ENCODE results near the gene SH3GLB1. TPM values are rescaled to one million over a fixed set of nuclear protein-coding genes. Genes with fewer than 3 reads are reported as not detected.

The SH3GLB1 gene
- total and polyA plus RNA-seq, 4 donors = 14.1 to 25.2 (median 18.3) TPM

GRCh38 chr1:86703696-86704457 is 499 bp upstream of the SH3GLB1 start:
- H3K9ac ChIP-seq (ENCODE audit: low read depth in 1 of 2, low read length in 2 of 2) = peak overlapping the region; percentile 63 to 86
- TF ChIP-seq GABPA (IDR thresholded peaks at IDR 0.05 in 1 of 2, conservative IDR thresholded peaks at IDR 0.05 in 1 of 2) (no peak), ATF3 (IDR thresholded peaks at IDR 0.05) (no peak), CTCF (IDR thresholded peaks at IDR 0.05; ENCODE audit: low read depth, low read length, missing input control) (no peak), RXRA (IDR thresholded peaks at IDR 0.05) (no peak), EGR1 (IDR thresholded peaks at IDR 0.05; ENCODE audit: low read depth in 2 of 2) (no peak), HNF4G (IDR thresholded peaks at IDR 0.05) (no peak), ZBTB33 (IDR thresholded peaks at IDR 0.05) (no peak), HNF4A (conservative IDR thresholded peaks at IDR 0.05) (no peak), MAX (IDR thresholded peaks at IDR 0.05) (no peak)
- no peak for DNase-seq (ENCODE audit: low spot score)
- no peaks in the 10 kb centered on the region for H3K36me3 ChIP-seq (ENCODE audit: control insufficient read depth in 4 of 4, insufficient read depth in 3 of 4, low read depth in 1 of 4, low read length in 3 of 4)
- H3K9me3 ChIP-seq (ENCODE audit: control insufficient read depth in 4 of 4, low read length in 3 of 4) = no peaks in the 10 kb centered on the region
- whole genome bisulfite sequencing = 10% methylated on average over 34 of the region's 34 CpGs
- H3K27ac ChIP-seq (ENCODE audit: low read depth in 1 of 2, low read length in 2 of 2) = peak overlapping the region; percentile 97 to 99
- H3K4me1 ChIP-seq (ENCODE audit: control insufficient read depth in 4 of 4, insufficient read depth in 4 of 4, low read length in 3 of 4) = peaks cover 0 to 24% (median 16%) of the 10 kb centered on the region in 4 donors
- peak overlapping the region; percentile 86 to 97 (median 96) for H3K4me3 ChIP-seq (ENCODE audit: low read depth in 1 of 3, low read length in 3 of 3)
- no peaks in the 10 kb centered on the region for H3K27me3 ChIP-seq (ENCODE audit: control insufficient read depth in 4 of 4, insufficient read depth in 4 of 4, low read length in 3 of 4)

GRCh38 chr1:86704972-86705664 is 742 bp downstream of the SH3GLB1 start:
- Histone ChIP-seq H3K4me1 (ENCODE audit: control insufficient read depth in 4 of 4, insufficient read depth in 4 of 4, low read length in 3 of 4) (peaks cover 0 to 24% (median 16%) of the 10 kb centered on the region in 4 donors), H3K9ac (ENCODE audit: low read depth in 1 of 2, low read length in 2 of 2) (peak overlapping the region; percentile 86 to 98), H3K27me3 (ENCODE audit: control insufficient read depth in 4 of 4, insufficient read depth in 4 of 4, low read length in 3 of 4) (no peaks in the 10 kb centered on the region), H3K4me3 (ENCODE audit: low read depth in 1 of 3, low read length in 3 of 3) (peak overlapping the region; percentile 86 to 97 (median 96)), H3K27ac (ENCODE audit: low read depth in 1 of 2, low read length in 2 of 2) (peak overlapping the region; percentile 97 to 99), H3K36me3 (ENCODE audit: control insufficient read depth in 4 of 4, insufficient read depth in 3 of 4, low read depth in 1 of 4, low read length in 3 of 4) (no peaks in the 10 kb centered on the region), H3K9me3 (ENCODE audit: control insufficient read depth in 4 of 4, low read length in 3 of 4) (no peaks in the 10 kb centered on the region)
- TF ChIP-seq REST (IDR thresholded peaks at IDR 0.05) (no peak), YY1 (IDR thresholded peaks at IDR 0.05) (peak; percentile 50)
- peak; percentile 75 for DNase-seq (ENCODE audit: low spot score)
- WGBS = under 1% methylated on average over 41 of the region's 41 CpGs
